ENCODE data around the gene MELTF.

MELTF gene

GRCh38 chr3:197022405-197023231 is 7.0 kb downstream of the MELTF start:
- DNase-seq (ENCODE audit: low read depth in 2 of 2): no peak
- no peak overlapping the region for H3K4me3 ChIP-seq (replicated peaks in 1 of 2; ENCODE audit: low read depth in 2 of 2, low read length in 2 of 2)
- TF ChIP-seq CTCF (IDR thresholded peaks at IDR 0.05; ENCODE audit: low read depth, low read length): no peak

- no peak for TF ChIP-seq CTCF (IDR thresholded peaks at IDR 0.05; ENCODE audit: low read depth, low read length)
- DNase-seq (ENCODE audit: low read depth in 2 of 2): no peak
- H3K4me3 ChIP-seq (replicated peaks in 1 of 2; ENCODE audit: low read depth in 2 of 2, low read length in 2 of 2): no peak overlapping the region
These were observed 7.8 kb downstream of the MELTF start for GRCh38 chr3:197021729-197022404.

- no peak for DNase-seq (ENCODE audit: low read depth in 2 of 2)
- no peak overlapping the region for H3K4me3 ChIP-seq (replicated peaks in 1 of 2; ENCODE audit: low read depth in 2 of 2, low read length in 2 of 2)
- TF ChIP-seq CTCF (IDR thresholded peaks at IDR 0.05; ENCODE audit: low read depth, low read length): no peak
These were observed 8.4 kb downstream of the MELTF start for GRCh38 chr3:197021231-197021630.

- TF ChIP-seq CTCF (IDR thresholded peaks at IDR 0.05; ENCODE audit: low read depth, low read length): no peak
- no peak overlapping the region for H3K4me3 ChIP-seq (replicated peaks in 1 of 2; ENCODE audit: low read depth in 2 of 2, low read length in 2 of 2)
- DNase-seq (ENCODE audit: low read depth in 2 of 2): no peak
These were observed 10.1 kb downstream of the MELTF start for GRCh38 chr3:197019535-197019934.

- no peak for DNase-seq (ENCODE audit: low read depth in 2 of 2)
- no peak overlapping the region for H3K4me3 ChIP-seq (replicated peaks in 1 of 2; ENCODE audit: low read depth in 2 of 2, low read length in 2 of 2)
- TF ChIP-seq CTCF (IDR thresholded peaks at IDR 0.05; ENCODE audit: low read depth, low read length): no peak
These were observed 10.6 kb downstream of the MELTF start for GRCh38 chr3:197019021-197019420.

- no peak overlapping the region for H3K4me3 ChIP-seq (replicated peaks in 1 of 2; ENCODE audit: low read depth in 2 of 2, low read length in 2 of 2)
- DNase-seq (ENCODE audit: low read depth in 2 of 2): no peak
These were observed 12.6 kb downstream of the MELTF start for GRCh38 chr3:197017003-197017402.

More at GRCh38 chr3:197017003-197017402, 12.6 kb downstream of the MELTF start:
- no peak for TF ChIP-seq CTCF (IDR thresholded peaks at IDR 0.05; ENCODE audit: low read depth, low read length)
